GM12892 (cell line): ENCODE results near the gene LOXHD1.

Experiments
- POLR2A ChIP-seq: IDR thresholded peaks from 2 replicates; pipeline ENCODE4 v1.6.1; 2011; ENCODE audit warnings: low read depth, low read length, control low read depth
- TAF1 ChIP-seq: IDR thresholded peaks from 2 replicates; pipeline ENCODE4 v1.6.1; 2011; ENCODE audit warnings: low read depth, mild to moderate bottlenecking, control low read depth, low read length, borderline replicate concordance

DNA sequence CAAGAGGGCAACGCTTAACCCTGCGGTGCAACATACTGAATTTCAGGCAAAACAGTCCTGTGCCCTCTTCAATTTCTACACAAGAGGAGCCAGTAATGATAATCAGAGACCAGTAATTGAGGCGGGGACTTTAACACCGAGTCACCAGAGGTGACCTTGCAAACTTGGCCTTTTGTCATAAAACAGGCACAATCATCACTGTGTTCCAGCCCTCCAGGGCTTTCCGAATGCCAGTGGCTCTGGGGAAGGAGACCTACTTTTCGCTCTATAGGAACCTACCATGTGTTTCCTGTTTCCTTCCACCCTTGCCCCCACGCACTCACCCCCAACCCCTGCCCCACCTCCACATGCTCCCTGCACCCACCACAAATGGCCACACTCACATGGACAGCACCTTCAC is 47.2 kb upstream of the LOXHD1 start:
- TF ChIP-seq TAF1 (no peak), POLR2A (no peak)
